BLaER1 (cell line): ENCODE measurements around the gene SMIM17.

Source experiments
- H3K27ac ChIP-seq: shearing (Covaris generic); formaldehyde crosslinking; 2 replicates; pipeline ENCODE4 v1.8.1; 2022
- H3K27me3 ChIP-seq: shearing (Covaris generic); formaldehyde crosslinking; 2 replicates; pipeline ENCODE4 v1.8.1; 2022
- H3K36me3 ChIP-seq: shearing (Covaris generic); formaldehyde crosslinking; 2 replicates; pipeline ENCODE4 v1.8.1; 2022
- H3K4me1 ChIP-seq: shearing (Covaris generic); formaldehyde crosslinking; 2 replicates; pipeline ENCODE4 v1.8.1; 2022
- H3K4me2 ChIP-seq: shearing (Covaris generic); formaldehyde crosslinking; 2 replicates; pipeline ENCODE4 v1.8.1; 2022
- H3K4me3 ChIP-seq: shearing (Covaris generic); formaldehyde crosslinking; 2 replicates; pipeline ENCODE4 v1.8.1; 2022
- H3K9ac ChIP-seq: shearing (Covaris generic); formaldehyde crosslinking; 2 replicates; pipeline ENCODE4 v1.8.1; 2022
- H3K9me3 ChIP-seq: shearing (Covaris generic); formaldehyde crosslinking; 2 replicates; pipeline ENCODE4 v1.8.1; 2022
- H4K20me1 ChIP-seq: shearing (Covaris generic); formaldehyde crosslinking; 2 replicates; pipeline ENCODE4 v1.8.1; 2022
- Cebpa-rat ChIP-seq: shearing (Covaris generic); IDR thresholded peaks from 2 replicates; pipeline ENCODE4 v1.8.1; 2022

The SMIM17 gene

DNA sequence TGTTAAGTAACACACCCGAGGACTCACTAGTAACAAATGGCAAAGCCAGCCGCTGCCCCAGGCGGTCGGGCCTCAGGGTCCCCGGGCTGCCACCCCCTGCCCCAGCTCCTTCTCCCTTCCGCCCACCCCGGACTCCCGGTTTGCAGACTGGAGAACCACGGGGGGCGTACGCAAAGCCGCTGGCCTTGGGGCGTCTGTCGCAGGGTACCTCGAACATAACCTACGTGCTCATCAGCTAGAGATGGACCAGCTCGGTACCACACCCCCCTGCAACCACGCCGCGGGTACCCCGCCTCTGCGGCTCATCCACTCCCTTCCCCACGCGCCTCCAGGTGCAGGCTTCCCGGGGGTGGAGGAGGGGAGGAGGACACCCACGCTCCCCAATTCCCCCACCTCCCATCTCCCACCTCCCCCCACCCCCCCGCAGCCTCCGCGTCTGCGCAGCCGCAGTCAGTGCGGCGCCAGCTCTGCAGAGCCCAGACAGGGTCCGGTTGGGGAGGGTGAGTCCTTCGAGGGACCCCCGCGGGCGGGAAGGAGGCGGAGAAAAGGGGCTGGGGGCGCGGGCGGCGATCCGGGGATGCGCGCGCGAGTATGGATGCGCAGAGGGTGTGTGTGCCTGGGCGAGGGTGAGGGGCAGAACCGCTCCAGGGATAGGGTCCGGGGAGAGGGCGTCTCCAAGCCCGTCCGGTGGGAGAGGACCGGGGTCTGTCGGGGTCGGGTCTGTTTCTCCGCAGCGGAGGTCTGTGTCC, at the start of gene SMIM17:
Gene SMIM17 (plus strand): TSS at position 449 of the 749 bp plus-strand sequence. CDS start 2,509 bp downstream, outside the sequence.
- no peak for TF ChIP-seq Cebpa-rat
- Histone ChIP-seq H3K9me3 (peaks cover 10% of the 10 kb centered on the region; the same call in 1 of the 2 replicates), H4K20me1 (peaks cover 19% of the 10 kb centered on the region), H3K9ac (no peak within 1 kb of the TSS), H3K4me1 (no peaks in the 10 kb centered on the region), H3K4me3 (no peak within 1 kb of the TSS), H3K27ac (no peak within 1 kb of the TSS), H3K4me2 (no peak within 1 kb of the TSS), H3K27me3 (no peaks in the 10 kb centered on the region), H3K36me3 (no peaks in the 10 kb centered on the region)

DNA sequence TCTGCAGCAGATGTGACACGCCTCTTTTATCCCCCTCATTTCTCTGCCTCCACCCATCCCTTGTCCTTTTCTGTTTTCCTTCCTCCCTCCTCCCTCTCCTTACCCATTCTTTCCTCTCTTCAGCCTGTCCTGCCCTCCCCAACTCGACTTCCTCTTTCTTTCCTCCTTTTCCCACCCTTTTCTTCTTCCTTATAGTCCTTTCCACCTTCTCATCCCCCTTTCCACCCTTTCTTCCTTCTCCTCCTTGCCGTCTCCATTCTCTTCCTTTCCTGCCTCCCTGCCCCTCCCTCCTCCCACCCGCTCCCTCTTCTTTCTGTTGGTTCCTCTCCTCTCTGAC, 48.5 kb upstream of the SMIM17 start:
- Histone ChIP-seq H3K4me2 (peak overlapping the region; percentile 77), H3K4me1 (peaks cover 10% of the 10 kb centered on the region), H3K9ac (no peak overlapping the region), H3K36me3 (peaks cover 31% of the 10 kb centered on the region), H3K4me3 (peak overlapping the region; percentile 94), H3K27me3 (no peaks in the 10 kb centered on the region), H3K27ac (peak overlapping the region; percentile 86; the same call in 1 of the 2 replicates), H4K20me1 (no peaks in the 10 kb centered on the region; the same call in 1 of the 2 replicates), H3K9me3 (peaks cover 69% of the 10 kb centered on the region)
- no peak for TF ChIP-seq Cebpa-rat

- Histone ChIP-seq H3K36me3 (peaks cover 31% of the 10 kb centered on the region), H3K9me3 (peaks cover 68% of the 10 kb centered on the region), H4K20me1 (no peaks in the 10 kb centered on the region; the same call in 1 of the 2 replicates), H3K9ac (peak within 1 kb of the TSS; percentile 91), H3K4me3 (peak within 1 kb of the TSS; percentile 94), H3K27ac (peak within 1 kb of the TSS; percentile 86), H3K4me2 (peak within 1 kb of the TSS; percentile 77), H3K27me3 (no peaks in the 10 kb centered on the region), H3K4me1 (peaks cover 10% of the 10 kb centered on the region)
- TF ChIP-seq Cebpa-rat: no peak
Observed at GRCh38 chr19:56594783-56595547, 48.0 kb upstream of the SMIM17 start, which contains the start of gene ZNF71. Gene ZNF71 (plus strand): TSS chr19:56595302. CDS start chr19:56601559, 6,257 bp downstream.

DNA sequence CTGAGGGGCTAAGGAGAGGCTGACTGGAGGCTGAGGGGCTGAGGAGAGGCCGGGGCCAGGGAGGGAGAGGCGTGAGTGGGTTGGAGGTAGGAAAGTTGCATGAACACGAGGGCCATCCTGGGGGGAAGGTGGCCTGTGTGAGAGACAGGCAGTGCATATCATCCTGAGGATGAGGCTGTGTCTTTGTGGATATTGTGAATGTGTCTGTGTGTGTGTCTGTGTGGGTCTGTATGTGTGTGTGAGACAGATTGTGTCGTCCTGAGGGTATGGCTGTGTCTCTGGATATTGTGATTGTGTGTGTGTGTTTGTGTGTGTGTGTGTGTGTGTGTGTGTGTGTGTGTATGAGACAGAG, 47.4 kb upstream of the SMIM17 start:
- Histone ChIP-seq H3K4me3 (peak overlapping the region; percentile 94), H3K4me1 (peaks cover 10% of the 10 kb centered on the region), H3K9me3 (peaks cover 66% of the 10 kb centered on the region), H3K27me3 (no peaks in the 10 kb centered on the region), H3K36me3 (peaks cover 33% of the 10 kb centered on the region), H3K4me2 (peak overlapping the region; percentile 77), H3K27ac (peak overlapping the region; percentile 86), H3K9ac (peak overlapping the region; percentile 91), H4K20me1 (no peaks in the 10 kb centered on the region; the same call in 1 of the 2 replicates)
- no peak for TF ChIP-seq Cebpa-rat

- Histone ChIP-seq H3K36me3 (peaks cover 45% of the 10 kb centered on the region), H3K9me3 (peaks cover 68% of the 10 kb centered on the region), H3K4me3 (0 out of 2 replicates have a peak overlapping the region, but pooled peaks have one; percentile 94), H3K4me1 (peaks cover 10% of the 10 kb centered on the region), H3K27ac (no peak overlapping the region), H3K27me3 (no peaks in the 10 kb centered on the region), H4K20me1 (peaks cover 4% of the 10 kb centered on the region; the same call in 1 of the 2 replicates), H3K4me2 (peak overlapping the region; percentile 77), H3K9ac (0 out of 2 replicates have a peak overlapping the region, but pooled peaks have one; percentile 91)
- TF ChIP-seq Cebpa-rat: no peak
Observed at GRCh38 chr19:56596676-56597075, 46.3 kb upstream of the SMIM17 start.

DNA sequence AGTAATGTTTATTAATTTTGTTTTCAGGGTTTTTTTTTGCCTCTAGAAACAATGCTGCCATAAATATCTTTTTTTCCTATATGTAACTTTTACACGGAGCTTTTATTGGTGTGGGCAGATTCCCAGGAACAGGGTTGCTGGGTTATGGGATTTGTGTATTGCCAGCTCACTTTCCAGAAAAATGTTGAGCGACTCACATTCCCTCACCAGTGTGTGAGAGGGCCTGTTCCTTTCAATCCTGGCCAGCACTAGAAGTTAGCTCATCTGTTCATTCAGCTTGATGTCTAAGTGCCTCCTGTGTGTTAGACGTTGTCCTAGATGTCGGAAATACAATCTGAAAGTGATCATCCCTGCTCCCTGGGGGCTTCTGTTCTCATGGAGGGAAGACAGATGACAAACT, 45.3 kb upstream of the SMIM17 start:
- Histone ChIP-seq H4K20me1 (peaks cover 6% of the 10 kb centered on the region; the same call in 1 of the 2 replicates), H3K9ac (no peak overlapping the region), H3K4me1 (peaks cover 10% of the 10 kb centered on the region), H3K4me3 (no peak overlapping the region), H3K27ac (no peak overlapping the region), H3K36me3 (peaks cover 55% of the 10 kb centered on the region), H3K4me2 (no peak overlapping the region), H3K27me3 (no peaks in the 10 kb centered on the region), H3K9me3 (peaks cover 74% of the 10 kb centered on the region)
- no peak for TF ChIP-seq Cebpa-rat

GRCh38 chr19:56601375-56601774, 41.6 kb upstream of the SMIM17 start:
- peaks cover 89% of the 10 kb centered on the region for H3K36me3 ChIP-seq
- H3K27ac ChIP-seq: no peak overlapping the region
- H3K9ac ChIP-seq: no peak overlapping the region
- H3K4me1 ChIP-seq: peaks cover 3% of the 10 kb centered on the region
- H4K20me1 ChIP-seq: peaks cover 6% of the 10 kb centered on the region; the same call in 1 of the 2 replicates
- peaks cover 96% of the 10 kb centered on the region for H3K9me3 ChIP-seq
- H3K4me2 ChIP-seq: no peak overlapping the region
- no peaks in the 10 kb centered on the region for H3K27me3 ChIP-seq
- TF ChIP-seq Cebpa-rat: no peak
- 0 out of 2 replicates have a peak overlapping the region, but pooled peaks have one; percentile 17 for H3K4me3 ChIP-seq

DNA sequence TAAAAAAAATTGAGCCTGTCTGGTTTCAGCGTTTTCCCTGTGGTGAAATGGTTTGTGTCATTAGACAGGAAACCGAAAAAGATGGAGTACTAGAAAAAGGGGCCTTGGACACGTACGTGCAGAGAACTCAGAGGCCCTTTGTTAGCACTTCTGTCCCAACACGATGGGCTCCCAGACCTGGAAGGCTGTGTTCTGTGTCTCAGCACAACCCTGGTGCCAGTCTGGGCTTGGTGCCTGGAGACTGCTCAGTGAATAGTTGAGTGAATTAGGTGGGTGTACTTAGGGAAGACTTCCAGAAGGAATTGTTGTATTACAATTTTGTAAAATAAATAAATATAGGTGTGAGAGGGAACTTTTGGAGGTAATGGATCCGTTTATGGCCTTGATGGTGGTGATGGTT, 39.1 kb upstream of the SMIM17 start:
- no peak for TF ChIP-seq Cebpa-rat
- H3K36me3 ChIP-seq: peaks cover 89% of the 10 kb centered on the region
- H3K27ac ChIP-seq: no peak overlapping the region
- peaks cover 96% of the 10 kb centered on the region for H3K9me3 ChIP-seq
- H3K4me1 ChIP-seq: no peaks in the 10 kb centered on the region
- H3K9ac ChIP-seq: no peak overlapping the region
- H3K4me2 ChIP-seq: no peak overlapping the region
- H3K4me3 ChIP-seq: no peak overlapping the region
- peaks cover 6% of the 10 kb centered on the region; the same call in 1 of the 2 replicates for H4K20me1 ChIP-seq
- H3K27me3 ChIP-seq: no peaks in the 10 kb centered on the region

DNA sequence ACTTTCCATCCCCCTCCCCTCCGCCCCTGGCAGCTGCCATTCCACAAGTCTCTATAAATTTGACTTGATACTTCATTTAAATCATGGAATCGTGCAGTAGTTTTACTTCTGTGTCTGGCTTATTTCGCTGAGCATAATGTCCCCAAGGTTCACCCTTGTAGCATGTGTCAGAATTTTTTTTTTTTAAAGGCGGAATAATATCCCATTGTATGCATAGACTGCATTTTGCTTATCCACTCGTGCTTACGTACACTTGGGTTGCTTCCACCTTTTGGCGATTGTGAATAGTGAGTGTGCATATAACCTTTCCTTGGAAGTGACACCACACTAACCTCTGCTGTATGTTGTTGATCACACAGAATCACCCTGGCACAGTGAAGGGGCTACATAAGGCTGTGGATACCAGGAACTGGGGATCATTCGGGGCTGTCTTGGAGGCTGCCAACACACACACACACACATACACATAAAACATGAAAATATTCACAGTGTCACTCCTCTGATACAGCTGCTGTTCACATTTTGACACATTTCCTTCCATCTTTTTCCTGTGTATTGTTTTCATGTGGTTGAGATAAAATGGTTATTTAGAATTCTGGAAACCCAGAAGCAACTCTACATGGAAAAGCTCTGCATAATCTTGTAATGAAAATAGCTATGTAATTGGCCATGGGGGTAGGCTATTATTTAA, 34.5 kb upstream of the SMIM17 start:
- Histone ChIP-seq H3K4me1 (no peaks in the 10 kb centered on the region), H3K4me3 (no peak overlapping the region), H3K36me3 (peaks cover 100% of the 10 kb centered on the region), H3K27ac (no peak overlapping the region), H3K9me3 (peaks cover 100% of the 10 kb centered on the region), H3K27me3 (no peaks in the 10 kb centered on the region), H4K20me1 (no peaks in the 10 kb centered on the region; the same call in 1 of the 2 replicates), H3K4me2 (no peak overlapping the region), H3K9ac (no peak overlapping the region)
- no peak for TF ChIP-seq Cebpa-rat
